AG08395 (cell line): Measurements from ENCODE around the gene MINDY1.

Experiments used
- DNase-seq: peaks from one replicate; pipeline ENCODE4 v3.0.0; 2012; ENCODE audit warnings: mixed read lengths, low spot score

The MINDY1 gene

DNA sequence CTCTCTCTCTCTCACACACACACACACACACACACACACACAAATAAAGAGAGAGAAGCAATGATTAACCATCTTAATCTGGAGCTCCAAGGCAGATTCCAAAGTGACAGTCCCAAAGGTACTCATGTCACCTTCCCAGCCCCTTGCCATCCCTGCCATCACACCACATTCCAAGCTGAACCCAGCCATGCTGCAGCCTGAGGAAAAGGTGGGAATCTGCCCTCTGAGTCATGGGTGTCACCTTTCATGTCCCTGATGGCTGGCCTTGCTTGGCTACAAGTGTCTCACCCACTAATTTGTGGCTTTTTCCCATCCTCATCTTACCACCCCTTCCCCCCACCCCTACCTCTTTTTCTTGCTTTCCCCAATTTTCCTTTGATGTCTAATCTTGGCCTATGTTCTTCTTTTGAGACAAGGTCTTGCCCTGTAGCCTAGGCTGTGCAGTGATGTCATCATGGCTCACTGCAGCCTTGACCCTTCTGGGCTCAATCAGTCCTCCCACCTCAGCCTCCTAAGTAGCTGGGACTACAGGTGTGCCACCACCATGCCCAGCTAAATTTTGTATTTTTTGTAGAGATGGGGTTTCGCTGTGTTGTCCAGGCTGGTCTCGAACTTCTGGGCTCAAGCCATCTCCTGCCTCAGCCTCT is 21.4 kb downstream of the MINDY1 start:
- no peak for DNase-seq

- DNase-seq, result no peak
Measured at GRCh38 chr1:150981805-150982712, 24.6 kb downstream of the MINDY1 start, which contains the start of gene ANXA9. ANXA9 (plus strand) TSS chr1:150982292; CDS start chr1:150983106, 814 bp downstream.

GRCh38 chr1:150981177-150981804 is 25.4 kb downstream of the MINDY1 start:
- DNase-seq, result no peak

DNA sequence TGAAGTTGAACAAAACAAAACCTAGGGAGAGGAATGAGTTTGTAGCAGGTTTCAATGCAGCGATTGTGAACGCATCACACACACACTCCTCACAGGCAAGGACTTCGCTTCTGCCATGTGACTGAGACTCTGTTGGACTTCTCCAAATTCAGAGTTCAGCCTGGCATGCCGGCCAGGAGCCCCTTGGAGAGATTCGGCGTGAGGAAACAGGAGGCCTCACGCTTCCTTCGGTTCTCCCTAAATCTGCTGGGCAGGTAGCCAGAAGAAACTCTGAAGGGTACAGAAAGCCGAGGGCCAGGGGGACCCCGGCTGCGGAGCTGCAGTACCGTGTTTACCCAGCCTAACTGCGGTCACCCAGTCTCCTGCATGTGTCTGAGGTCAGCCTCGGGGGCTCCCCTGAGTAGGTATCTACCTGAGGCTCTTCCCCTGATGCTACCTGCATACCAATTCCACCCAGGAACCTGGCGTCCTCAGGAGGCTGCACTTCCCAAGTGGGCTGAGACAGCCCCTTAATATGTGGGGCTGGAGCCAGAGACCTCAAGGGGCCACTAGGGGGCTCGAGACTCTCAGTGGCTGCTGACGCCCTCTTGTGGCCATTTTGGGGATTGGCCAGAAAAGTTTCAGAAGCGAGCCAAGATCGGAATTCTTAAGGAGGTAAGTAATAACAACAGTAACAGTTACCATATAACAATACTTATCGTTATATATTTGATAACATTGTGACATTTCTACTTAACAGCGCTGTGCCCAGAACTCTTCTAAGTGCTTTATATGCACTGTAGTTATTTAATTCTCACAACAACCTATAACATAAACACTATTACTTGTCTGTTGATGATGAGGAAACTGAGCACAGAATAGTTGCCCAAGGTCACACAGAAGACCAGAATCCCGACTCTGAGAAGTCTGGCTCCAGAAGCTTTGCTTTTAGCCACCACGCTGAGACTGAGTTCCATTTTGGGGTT is 27.3 kb downstream of the MINDY1 start:
- DNase-seq, result peak; percentile 92

DNA sequence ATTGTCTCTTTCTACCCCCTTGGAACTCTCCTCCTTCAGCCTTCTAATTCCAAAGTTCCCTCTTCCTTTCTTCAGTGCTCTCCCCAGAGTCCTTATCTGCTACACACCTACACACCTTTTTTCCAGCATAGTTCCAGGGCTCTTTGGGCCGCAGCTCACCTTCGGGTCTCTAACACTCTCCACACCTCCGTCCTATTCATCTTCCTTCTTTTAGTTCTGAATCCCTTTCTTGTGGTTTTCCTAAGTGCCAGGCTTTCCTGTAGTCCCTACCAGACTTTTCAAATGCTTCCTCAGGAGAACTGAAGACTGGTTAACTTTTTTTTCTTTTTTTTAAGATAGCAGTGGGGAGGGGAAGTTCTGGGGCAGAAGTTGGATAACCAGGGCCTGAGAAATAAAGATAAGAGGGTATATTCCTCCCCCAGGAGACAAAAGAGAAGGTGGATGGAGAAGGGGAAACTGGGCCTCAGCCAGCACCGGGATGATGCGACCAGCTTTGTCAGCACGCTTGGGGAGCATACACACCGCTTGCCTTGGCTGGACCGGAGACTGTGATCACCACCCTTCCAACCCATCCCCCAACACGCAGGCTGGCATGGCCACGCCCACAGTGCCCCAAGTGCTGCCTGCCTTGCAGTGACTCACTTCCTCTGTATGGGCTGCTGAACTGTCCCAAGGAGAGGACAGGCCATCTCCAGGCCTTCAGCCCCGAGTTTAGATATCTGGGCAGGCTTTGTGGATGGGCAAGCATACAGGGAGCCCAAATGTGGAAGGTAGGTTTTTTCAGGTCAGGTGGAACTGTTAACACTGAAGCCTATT is 29.6 kb downstream of the MINDY1 start:
- peak; percentile 70 for DNase-seq

GRCh38 chr1:150976401-150976821 is 30.3 kb downstream of the MINDY1 start:
- DNase-seq, result no peak

DNA sequence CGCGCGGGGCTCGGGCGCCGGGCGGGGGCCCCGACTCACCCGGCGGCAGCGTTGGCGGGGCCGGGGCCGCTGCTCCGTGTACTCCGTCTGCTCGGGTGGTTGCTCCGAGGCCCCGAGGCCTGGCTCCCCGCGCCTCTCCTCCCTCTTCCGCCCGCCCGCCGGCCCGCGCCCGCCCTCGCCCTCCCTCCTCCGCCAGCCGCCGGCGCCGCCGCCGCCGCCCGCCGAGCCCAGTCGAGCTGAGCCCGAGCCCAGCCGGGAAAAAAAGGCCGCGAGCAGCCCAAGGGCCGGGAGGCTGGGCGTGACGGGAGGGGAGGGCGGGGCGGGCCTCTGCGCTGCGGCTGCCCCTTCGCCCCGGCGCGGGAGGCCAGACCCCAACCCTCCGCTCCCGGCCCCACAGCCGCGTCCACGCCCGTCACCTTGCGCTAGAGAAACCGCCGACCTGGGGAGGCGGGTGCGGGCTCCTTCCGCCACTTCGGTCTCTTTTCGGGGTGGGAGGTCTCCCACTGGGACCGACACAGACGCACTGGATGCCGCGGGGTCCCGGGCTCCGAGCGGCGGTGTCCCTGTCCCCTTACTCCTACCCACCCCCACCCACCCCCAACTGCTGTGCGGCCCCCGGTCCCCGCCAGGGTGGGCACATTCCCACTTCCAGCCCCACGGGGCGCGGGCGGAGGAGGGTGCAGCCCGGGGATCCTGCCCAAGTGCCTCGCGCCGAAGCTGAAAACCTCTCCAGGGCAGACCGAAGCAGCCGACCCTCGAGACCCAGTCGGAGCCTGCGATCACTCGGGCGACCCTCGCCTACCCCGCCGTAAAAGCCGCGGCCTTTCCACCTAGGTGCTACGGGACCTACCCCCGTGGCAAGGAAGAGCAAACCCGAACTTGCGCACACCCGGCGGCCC is 31.9 kb downstream of the MINDY1 start, which contains the start of gene CERS2:
Gene CERS2 (minus strand): TSS at position 256 of the 899 bp plus-strand sequence. CDS start 5,745 bp downstream, outside the sequence.
- peak; percentile 87 for DNase-seq

GRCh38 chr1:150973836-150974579 is 32.7 kb downstream of the MINDY1 start:
- DNase-seq, result peak; percentile 29

DNA sequence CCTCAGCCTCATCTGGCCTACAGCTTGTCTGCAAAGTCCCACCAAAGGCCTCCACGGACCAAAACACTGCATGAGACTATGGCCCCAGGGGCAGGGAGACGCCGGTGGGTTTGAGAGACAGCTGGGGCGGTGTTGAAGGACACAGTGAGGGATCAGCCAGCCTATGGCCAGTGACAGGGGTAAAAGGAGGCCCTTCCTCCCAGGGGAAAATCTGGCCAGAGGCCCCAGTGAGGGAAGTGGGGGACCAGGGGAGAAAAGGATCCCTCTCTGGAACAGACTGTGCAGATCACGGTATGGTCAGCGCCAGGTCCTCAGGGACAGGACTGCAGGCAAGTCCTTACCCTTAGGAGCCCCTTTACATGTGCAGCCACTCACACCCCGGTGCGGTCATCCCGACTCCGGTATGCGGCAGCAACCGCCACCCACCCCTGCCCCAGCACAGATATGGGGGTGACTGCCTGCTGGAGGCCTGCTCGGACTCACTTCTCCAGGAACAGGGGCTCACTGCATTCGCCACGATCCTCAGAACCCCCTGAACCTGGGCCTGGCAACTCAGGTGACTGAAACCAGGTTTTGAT is 33.4 kb downstream of the MINDY1 start:
- peak; percentile 30 for DNase-seq

DNA sequence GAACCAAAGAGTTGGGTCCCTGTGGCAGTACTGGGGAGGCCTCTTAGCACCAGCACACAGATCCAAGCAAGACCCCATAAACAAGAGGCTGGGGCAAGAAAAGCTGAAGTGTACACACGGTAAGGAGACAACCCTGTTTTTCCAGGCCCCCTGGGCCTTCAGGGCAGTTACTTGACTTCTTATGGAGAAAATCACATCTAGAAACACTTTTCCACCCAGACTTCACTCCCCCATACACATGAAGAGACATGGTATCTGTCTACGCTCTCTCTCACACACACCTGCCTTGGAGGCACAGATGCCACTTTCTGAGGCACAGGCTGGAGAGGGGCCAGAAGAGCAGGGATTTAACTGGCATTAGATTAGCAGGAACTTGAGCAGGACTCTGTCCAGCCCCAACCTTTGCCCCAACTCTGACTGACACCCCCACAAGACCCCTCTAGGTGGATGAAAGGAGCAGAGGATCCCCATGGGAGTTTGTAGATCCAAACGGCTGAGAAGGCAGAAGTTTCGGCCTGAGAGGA is 34.2 kb downstream of the MINDY1 start:
- DNase-seq, result no peak

- DNase-seq, result no peak
Measured at GRCh38 chr1:150971583-150972416, 34.9 kb downstream of the MINDY1 start.

DNA sequence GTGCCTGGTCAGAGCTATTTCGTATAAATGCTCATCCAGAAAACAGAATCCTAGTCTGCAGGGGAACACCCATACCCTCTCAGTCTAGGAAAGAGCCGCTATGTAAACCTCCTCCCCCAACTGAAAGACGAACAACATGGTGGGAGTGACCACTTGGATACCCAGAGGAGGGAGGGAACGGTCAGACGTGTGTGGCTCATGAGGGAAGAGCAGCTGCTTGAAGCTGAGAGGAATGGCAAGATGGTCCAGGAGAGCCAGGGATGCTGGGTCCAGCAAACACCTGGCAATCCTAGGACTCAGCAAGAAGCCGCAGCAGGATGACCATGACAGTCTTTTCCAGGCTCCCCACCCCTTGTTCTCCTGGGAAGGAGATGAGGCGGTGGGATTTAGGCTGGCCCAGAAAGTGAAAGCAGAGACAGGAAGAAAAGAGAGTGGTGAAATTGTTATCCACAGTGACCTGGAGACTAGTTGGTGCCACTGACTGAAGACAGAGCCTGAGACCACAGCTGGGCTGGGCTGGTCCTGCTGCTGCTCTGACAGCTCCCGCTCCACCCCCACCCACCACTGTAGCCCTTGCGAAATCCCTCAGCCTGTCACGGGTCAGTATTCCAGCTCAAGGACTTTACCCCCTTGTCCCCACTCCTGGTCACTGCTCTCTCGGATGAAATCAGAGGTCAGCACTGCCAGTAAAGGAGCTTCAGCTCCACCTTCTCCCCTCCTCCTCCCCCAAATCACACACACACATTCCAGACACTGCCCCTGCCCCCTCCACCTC is 35.7 kb downstream of the MINDY1 start:
- DNase-seq, result peak; percentile 62

- DNase-seq, result no peak
Measured at GRCh38 chr1:150969626-150970025, 37.1 kb downstream of the MINDY1 start.

GRCh38 chr1:150968491-150968890 is 38.2 kb downstream of the MINDY1 start:
- no peak for DNase-seq

DNA sequence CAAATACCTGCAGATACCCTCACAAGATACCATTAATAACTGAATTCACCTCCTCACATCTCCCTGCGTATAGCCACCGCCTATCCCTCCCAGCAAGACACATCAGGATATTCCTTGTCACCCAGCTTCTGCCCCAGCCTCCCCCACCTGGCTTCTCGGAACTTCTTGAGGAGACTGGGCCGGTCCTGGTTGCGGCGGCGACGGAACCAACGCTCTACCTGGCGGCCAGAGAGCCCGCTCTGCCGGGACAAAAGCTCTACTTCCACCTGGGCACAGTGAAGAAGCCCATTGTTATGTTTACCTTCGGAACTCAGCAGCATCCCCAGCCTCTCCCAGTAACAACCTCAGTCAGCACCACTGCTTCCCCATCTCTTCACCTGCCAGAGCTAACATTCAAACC is 38.8 kb downstream of the MINDY1 start:
- no peak for DNase-seq

DNA sequence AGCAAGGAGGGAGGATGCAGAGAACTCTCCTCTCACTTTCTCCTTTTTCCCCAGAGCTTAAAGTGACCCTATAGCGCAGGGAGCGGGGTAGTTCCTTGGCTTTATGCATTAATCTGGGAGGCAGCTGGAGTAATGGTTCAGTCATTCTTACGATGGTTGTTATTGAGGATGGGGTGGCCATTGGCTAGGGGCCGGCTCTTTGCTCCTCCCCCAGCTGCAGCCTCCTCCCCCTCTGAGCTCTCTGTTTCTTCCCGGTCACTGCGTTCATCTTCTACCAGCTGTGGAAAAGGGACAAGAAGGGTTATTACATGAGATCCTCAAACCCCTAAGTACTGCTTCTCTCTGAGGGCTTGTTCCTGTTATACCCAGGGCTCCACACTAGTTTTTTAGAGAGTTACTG is 40.7 kb downstream of the MINDY1 start:
- no peak for DNase-seq
